ENCODE results near the gene ZNF780A.
"Not testable (repeated sequence)": the region's sequence is repeated elsewhere in the genome, so short reads cannot be mapped to it uniquely, and the experiment has no call there.

Gene ZNF780A

GRCh38 chr19:40090241-40091204 lies at the start of gene ZNF780A:
Gene ZNF780A (minus strand): TSS chr19:40090943. CDS start chr19:40084753, 6,190 bp downstream.
- H3K27ac ChIP-seq (ENCODE audit: low read depth in 2 of 2, low read length in 2 of 2), result peak within 1 kb of the TSS; percentile 82 to 94
- no peaks in the 10 kb centered on the region for H3K36me3 ChIP-seq (ENCODE audit: control insufficient read depth in 2 of 2, insufficient read depth in 2 of 2, low read length in 2 of 2)
- no peaks in the 10 kb centered on the region for H3K9me3 ChIP-seq (ENCODE audit: control insufficient read depth in 2 of 2, low read length in 2 of 2)
- H3K4me1 ChIP-seq (ENCODE audit: control insufficient read depth in 2 of 2, insufficient read depth in 2 of 2, low read length in 2 of 2), result peaks cover 4% of the 10 kb centered on the region in 2 donors
- peaks cover 0 to 5% of the 10 kb centered on the region in 2 donors for H3K27me3 ChIP-seq (ENCODE audit: control insufficient read depth in 2 of 2, insufficient read depth in 2 of 2, low read length in 2 of 2)
- peak within 1 kb of the TSS; percentile 89 to 97 for H3K9ac ChIP-seq (ENCODE audit: low read depth in 1 of 2, low read length in 2 of 2)
- H3K4me3 ChIP-seq (ENCODE audit: low read length in 2 of 2), result peak within 1 kb of the TSS; percentile 93 to 99

DNA sequence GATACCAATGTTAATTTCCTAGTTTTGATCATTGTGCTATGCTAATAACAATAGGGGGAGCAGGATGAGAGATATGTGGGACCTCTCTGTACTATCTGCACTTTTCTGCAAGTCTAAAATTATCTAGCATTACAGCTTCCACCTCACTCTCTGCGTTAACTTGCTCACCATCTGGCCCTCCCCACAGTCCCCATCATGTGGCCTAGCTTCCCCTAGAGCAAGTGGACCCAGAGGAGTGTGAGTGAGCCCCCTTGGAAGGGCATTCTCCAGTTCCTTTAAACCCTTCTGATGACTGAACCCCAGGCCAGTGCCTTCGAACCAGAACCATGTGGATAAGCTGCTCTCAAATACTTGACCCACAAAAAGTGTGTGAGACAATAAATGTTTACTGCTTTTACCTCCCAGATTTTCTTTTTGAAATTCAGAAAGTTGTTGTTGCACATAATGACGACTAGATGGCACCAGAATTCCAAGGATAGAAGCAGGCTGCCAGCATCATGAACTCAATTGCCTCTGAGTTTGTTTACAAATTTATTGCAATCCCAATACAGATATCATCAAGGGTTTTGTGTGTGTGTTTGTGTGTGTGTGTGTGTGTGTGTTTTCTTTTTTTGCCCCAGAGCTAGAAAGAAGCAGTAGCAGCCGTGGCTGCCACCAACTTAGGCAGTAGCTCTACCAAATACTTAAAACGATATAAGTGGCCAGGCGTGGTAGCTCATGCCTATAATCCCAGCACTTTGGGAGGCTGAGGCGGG lies 49.0 kb upstream of the ZNF780A start:
- Histone ChIP-seq H3K4me1 (ENCODE audit: control insufficient read depth in 2 of 2, insufficient read depth in 2 of 2, low read length in 2 of 2) (no peaks in the 10 kb centered on the region), H3K27ac (ENCODE audit: low read depth in 2 of 2, low read length in 2 of 2) (no peak overlapping the region), H3K4me3 (ENCODE audit: low read length in 2 of 2) (no peak overlapping the region), H3K9me3 (ENCODE audit: control insufficient read depth in 2 of 2, low read length in 2 of 2) (no peaks in the 10 kb centered on the region), H3K36me3 (ENCODE audit: control insufficient read depth in 2 of 2, insufficient read depth in 2 of 2, low read length in 2 of 2) (no peaks in the 10 kb centered on the region), H3K27me3 (ENCODE audit: control insufficient read depth in 2 of 2, insufficient read depth in 2 of 2, low read length in 2 of 2) (peaks cover 0 to 4% of the 10 kb centered on the region in 2 donors), H3K9ac (ENCODE audit: low read depth in 1 of 2, low read length in 2 of 2) (no peak overlapping the region)

DNA sequence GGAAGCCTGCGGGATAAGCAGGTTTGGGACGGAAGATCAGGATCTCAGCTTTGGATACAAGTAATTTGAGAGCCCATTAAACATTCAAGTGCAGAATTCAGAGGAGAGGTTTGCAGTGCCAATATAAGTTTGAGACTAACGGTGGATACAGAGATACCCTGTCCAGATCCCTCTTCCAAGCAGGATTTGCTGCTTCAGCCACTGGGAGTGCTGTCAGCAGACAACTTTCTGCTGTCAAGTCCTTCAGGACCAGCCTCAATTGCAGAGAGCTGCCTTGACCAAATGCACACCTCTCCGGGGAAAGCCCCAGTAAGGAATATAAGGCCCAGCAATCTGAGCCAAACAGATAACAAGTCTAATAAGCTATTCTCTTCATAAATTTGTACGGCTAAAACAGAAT lies 46.1 kb upstream of the ZNF780A start:
- Histone ChIP-seq H3K27ac (ENCODE audit: low read depth in 2 of 2, low read length in 2 of 2) (no peak overlapping the region), H3K9me3 (ENCODE audit: control insufficient read depth in 2 of 2, low read length in 2 of 2) (no peaks in the 10 kb centered on the region), H3K4me1 (ENCODE audit: control insufficient read depth in 2 of 2, insufficient read depth in 2 of 2, low read length in 2 of 2) (no peaks in the 10 kb centered on the region), H3K9ac (ENCODE audit: low read depth in 1 of 2, low read length in 2 of 2) (no peak overlapping the region), H3K4me3 (ENCODE audit: low read length in 2 of 2) (no peak overlapping the region), H3K36me3 (ENCODE audit: control insufficient read depth in 2 of 2, insufficient read depth in 2 of 2, low read length in 2 of 2) (no peaks in the 10 kb centered on the region), H3K27me3 (ENCODE audit: control insufficient read depth in 2 of 2, insufficient read depth in 2 of 2, low read length in 2 of 2) (peaks cover 0 to 4% of the 10 kb centered on the region in 2 donors)

DNA sequence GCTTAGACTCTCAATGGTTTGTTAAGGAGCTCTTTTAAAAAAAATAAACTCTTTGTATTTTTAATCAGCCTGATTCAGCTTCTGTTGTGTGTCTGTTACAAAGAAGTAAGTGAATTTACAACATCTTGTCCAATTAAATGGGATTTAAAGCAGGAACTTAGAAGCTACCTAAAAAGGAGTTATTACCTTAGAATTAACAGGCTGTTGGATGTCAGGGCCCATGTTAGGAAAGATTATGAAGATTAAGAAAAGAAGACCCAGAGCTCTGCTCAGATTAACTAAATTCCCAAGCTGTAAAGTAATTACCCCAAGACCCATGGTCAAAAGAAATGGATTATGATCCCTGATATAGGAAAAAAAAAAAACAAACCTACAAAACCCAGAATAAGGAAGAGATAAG lies 44.1 kb upstream of the ZNF780A start:
- Histone ChIP-seq H3K9ac (ENCODE audit: low read depth in 1 of 2, low read length in 2 of 2) (no peak overlapping the region), H3K4me3 (ENCODE audit: low read length in 2 of 2) (no peak overlapping the region), H3K9me3 (ENCODE audit: control insufficient read depth in 2 of 2, low read length in 2 of 2) (no peaks in the 10 kb centered on the region), H3K27me3 (ENCODE audit: control insufficient read depth in 2 of 2, insufficient read depth in 2 of 2, low read length in 2 of 2) (peaks cover 0 to 4% of the 10 kb centered on the region in 2 donors), H3K36me3 (ENCODE audit: control insufficient read depth in 2 of 2, insufficient read depth in 2 of 2, low read length in 2 of 2) (no peaks in the 10 kb centered on the region), H3K27ac (ENCODE audit: low read depth in 2 of 2, low read length in 2 of 2) (no peak overlapping the region), H3K4me1 (ENCODE audit: control insufficient read depth in 2 of 2, insufficient read depth in 2 of 2, low read length in 2 of 2) (no peaks in the 10 kb centered on the region)

- H3K9me3 ChIP-seq (ENCODE audit: control insufficient read depth in 2 of 2, low read length in 2 of 2), result no peaks in the 10 kb centered on the region
- H3K27ac ChIP-seq (ENCODE audit: low read depth in 2 of 2, low read length in 2 of 2), result no peak overlapping the region
- H3K36me3 ChIP-seq (ENCODE audit: control insufficient read depth in 2 of 2, insufficient read depth in 2 of 2, low read length in 2 of 2), result no peaks in the 10 kb centered on the region
- H3K27me3 ChIP-seq (ENCODE audit: control insufficient read depth in 2 of 2, insufficient read depth in 2 of 2, low read length in 2 of 2), result peaks cover 4% of the 10 kb centered on the region in 2 donors
- H3K4me1 ChIP-seq (ENCODE audit: control insufficient read depth in 2 of 2, insufficient read depth in 2 of 2, low read length in 2 of 2), result no peaks in the 10 kb centered on the region
- no peak overlapping the region for H3K9ac ChIP-seq (ENCODE audit: low read depth in 1 of 2, low read length in 2 of 2)
- H3K4me3 ChIP-seq (ENCODE audit: low read length in 2 of 2), result no peak overlapping the region
These were observed 42.7 kb upstream of the ZNF780A start for GRCh38 chr19:40133491-40133890.

GRCh38 chr19:40130013-40130412 lies 39.3 kb upstream of the ZNF780A start:
- H3K4me1 ChIP-seq (ENCODE audit: control insufficient read depth in 2 of 2, insufficient read depth in 2 of 2, low read length in 2 of 2), result no peaks in the 10 kb centered on the region
- H3K36me3 ChIP-seq (ENCODE audit: control insufficient read depth in 2 of 2, insufficient read depth in 2 of 2, low read length in 2 of 2), result no peaks in the 10 kb centered on the region
- no peak overlapping the region for H3K4me3 ChIP-seq (ENCODE audit: low read length in 2 of 2)
- no peak overlapping the region for H3K27ac ChIP-seq (ENCODE audit: low read depth in 2 of 2, low read length in 2 of 2)
- no peaks in the 10 kb centered on the region for H3K9me3 ChIP-seq (ENCODE audit: control insufficient read depth in 2 of 2, low read length in 2 of 2)
- H3K9ac ChIP-seq (ENCODE audit: low read depth in 1 of 2, low read length in 2 of 2), result no peak overlapping the region
- peaks cover 0 to 4% of the 10 kb centered on the region in 2 donors for H3K27me3 ChIP-seq (ENCODE audit: control insufficient read depth in 2 of 2, insufficient read depth in 2 of 2, low read length in 2 of 2)

DNA sequence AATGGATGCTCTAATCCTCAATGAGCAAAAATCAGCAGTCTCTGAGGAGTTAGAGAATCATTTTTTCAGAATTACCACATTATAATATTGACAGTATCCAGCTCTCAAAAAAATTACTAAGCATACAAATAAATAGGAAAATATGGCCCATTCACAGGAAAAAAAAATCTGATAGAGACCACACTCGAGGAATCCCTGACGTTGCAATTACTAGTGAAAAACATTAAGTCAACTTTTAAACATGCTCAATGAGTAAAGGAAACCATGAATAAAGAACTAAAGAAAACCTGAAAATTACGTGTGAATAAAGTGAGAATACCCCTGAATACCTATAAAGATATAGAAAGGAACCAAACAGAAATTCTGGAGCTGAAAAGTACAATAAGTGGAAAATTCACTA lies 38.7 kb upstream of the ZNF780A start:
- Histone ChIP-seq H3K9me3 (ENCODE audit: control insufficient read depth in 2 of 2, low read length in 2 of 2) (no peaks in the 10 kb centered on the region), H3K36me3 (ENCODE audit: control insufficient read depth in 2 of 2, insufficient read depth in 2 of 2, low read length in 2 of 2) (no peaks in the 10 kb centered on the region), H3K4me3 (ENCODE audit: low read length in 2 of 2) (no peak overlapping the region), H3K27me3 (ENCODE audit: control insufficient read depth in 2 of 2, insufficient read depth in 2 of 2, low read length in 2 of 2) (peaks cover 0 to 4% of the 10 kb centered on the region in 2 donors), H3K4me1 (ENCODE audit: control insufficient read depth in 2 of 2, insufficient read depth in 2 of 2, low read length in 2 of 2) (no peaks in the 10 kb centered on the region), H3K9ac (ENCODE audit: low read depth in 1 of 2, low read length in 2 of 2) (no peak overlapping the region), H3K27ac (ENCODE audit: low read depth in 2 of 2, low read length in 2 of 2) (no peak overlapping the region)

GRCh38 chr19:40128991-40129390 lies 38.2 kb upstream of the ZNF780A start:
- H3K36me3 ChIP-seq (ENCODE audit: control insufficient read depth in 2 of 2, insufficient read depth in 2 of 2, low read length in 2 of 2), result no peaks in the 10 kb centered on the region
- H3K9ac ChIP-seq (ENCODE audit: low read depth in 1 of 2, low read length in 2 of 2), result no peak overlapping the region
- H3K9me3 ChIP-seq (ENCODE audit: control insufficient read depth in 2 of 2, low read length in 2 of 2), result no peaks in the 10 kb centered on the region
- H3K4me1 ChIP-seq (ENCODE audit: control insufficient read depth in 2 of 2, insufficient read depth in 2 of 2, low read length in 2 of 2), result no peaks in the 10 kb centered on the region
- H3K27me3 ChIP-seq (ENCODE audit: control insufficient read depth in 2 of 2, insufficient read depth in 2 of 2, low read length in 2 of 2), result peaks cover 0 to 4% of the 10 kb centered on the region in 2 donors
- no peak overlapping the region for H3K27ac ChIP-seq (ENCODE audit: low read depth in 2 of 2, low read length in 2 of 2)
- H3K4me3 ChIP-seq (ENCODE audit: low read length in 2 of 2), result no peak overlapping the region

DNA sequence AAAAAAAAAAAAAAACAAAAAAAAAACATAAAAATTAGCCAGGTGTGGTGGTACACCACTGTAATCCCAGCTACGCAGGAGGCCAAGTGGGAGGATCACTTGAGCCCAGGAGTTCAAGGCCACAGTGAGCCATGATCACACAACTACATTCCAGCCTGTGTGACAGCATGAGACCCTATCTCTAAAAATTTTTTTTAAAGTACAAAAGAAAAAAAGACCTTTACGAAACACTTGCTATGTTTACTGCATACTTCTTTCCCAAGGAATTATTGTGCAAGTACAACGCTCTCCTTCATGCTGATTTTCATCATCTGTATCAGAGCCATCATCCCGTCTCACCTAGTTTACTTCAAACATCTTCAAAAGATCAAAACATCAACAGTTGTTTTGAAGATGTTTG lies 28.6 kb upstream of the ZNF780A start:
- Histone ChIP-seq H3K36me3 (ENCODE audit: control insufficient read depth in 2 of 2, insufficient read depth in 2 of 2, low read length in 2 of 2) (no peaks in the 10 kb centered on the region), H3K27me3 (ENCODE audit: control insufficient read depth in 2 of 2, insufficient read depth in 2 of 2, low read length in 2 of 2) (no peaks in the 10 kb centered on the region), H3K27ac (ENCODE audit: low read depth in 2 of 2, low read length in 2 of 2) (no peak overlapping the region), H3K9ac (ENCODE audit: low read depth in 1 of 2, low read length in 2 of 2) (no peak overlapping the region), H3K4me3 (ENCODE audit: low read length in 2 of 2) (no peak overlapping the region), H3K4me1 (ENCODE audit: control insufficient read depth in 2 of 2, insufficient read depth in 2 of 2, low read length in 2 of 2) (no peaks in the 10 kb centered on the region), H3K9me3 (ENCODE audit: control insufficient read depth in 2 of 2, low read length in 2 of 2) (no peaks in the 10 kb centered on the region)

GRCh38 chr19:40118638-40119037 lies 27.9 kb upstream of the ZNF780A start:
- H3K36me3 ChIP-seq (ENCODE audit: control insufficient read depth in 2 of 2, insufficient read depth in 2 of 2, low read length in 2 of 2); H3K9ac ChIP-seq (ENCODE audit: low read depth in 1 of 2, low read length in 2 of 2); H3K27ac ChIP-seq (ENCODE audit: low read depth in 2 of 2, low read length in 2 of 2); H3K9me3 ChIP-seq (ENCODE audit: control insufficient read depth in 2 of 2, low read length in 2 of 2); H3K4me1 ChIP-seq (ENCODE audit: control insufficient read depth in 2 of 2, insufficient read depth in 2 of 2, low read length in 2 of 2); H3K27me3 ChIP-seq (ENCODE audit: control insufficient read depth in 2 of 2, insufficient read depth in 2 of 2, low read length in 2 of 2); H3K4me3 ChIP-seq (ENCODE audit: low read length in 2 of 2): not testable (repeated sequence)
